ENCODE measurements around the gene KDELR1.

Gene KDELR1

GRCh38 chr19:48398102-48398374 lies 6.7 kb upstream of the KDELR1 start (continued):
- no peak for TF ChIP-seq CSRNP3 (CRISPR knock-in tag; IDR thresholded peaks at IDR 0.05)

GRCh38 chr19:48397263-48398101 lies 6.1 kb upstream of the KDELR1 start:
- ATAC-seq, result no peak
- TF ChIP-seq POU6F1 (CRISPR knock-in tag; IDR thresholded peaks at IDR 0.05; ENCODE audit: borderline replicate concordance, low read depth) (no peak), BACH2 (CRISPR knock-in tag; IDR thresholded peaks at IDR 0.05; ENCODE audit: borderline replicate concordance) (no peak), ARNTL (CRISPR knock-in tag; IDR thresholded peaks at IDR 0.05; ENCODE audit: borderline replicate concordance, low read depth) (no peak), ESRRG (CRISPR knock-in tag; IDR thresholded peaks at IDR 0.05) (no peak), ZC3H10 (CRISPR knock-in tag; IDR thresholded peaks at IDR 0.05) (no peak), PATZ1 (CRISPR knock-in tag; IDR thresholded peaks at IDR 0.05; ENCODE audit: borderline replicate concordance) (no peak), RARB (CRISPR knock-in tag; IDR thresholded peaks at IDR 0.05) (no peak), CSDC2 (CRISPR knock-in tag; IDR thresholded peaks at IDR 0.05) (no peak), ZNF70 (CRISPR knock-in tag; IDR thresholded peaks at IDR 0.05) (no peak), TSHZ2 (CRISPR knock-in tag; IDR thresholded peaks at IDR 0.05) (no peak), GLIS3 (CRISPR knock-in tag; IDR thresholded peaks at IDR 0.05) (no peak), ZNF565 (CRISPR knock-in tag; conservative IDR thresholded peaks at IDR 0.05; ENCODE audit: low read depth) (no peak), SNAI2 (CRISPR knock-in tag; IDR thresholded peaks at IDR 0.05) (no peak)

GRCh38 chr19:48396824-48397176 lies 5.4 kb upstream of the KDELR1 start:
- no peak for ATAC-seq
- no peak for TF ChIP-seq RARB (CRISPR knock-in tag; IDR thresholded peaks at IDR 0.05)
- TF ChIP-seq ISL1 (CRISPR knock-in tag; IDR thresholded peaks at IDR 0.05), result no peak
- TF ChIP-seq BACH2 (CRISPR knock-in tag; IDR thresholded peaks at IDR 0.05; ENCODE audit: borderline replicate concordance), result no peak
- no peak for TF ChIP-seq ZFP3 (CRISPR knock-in tag; IDR thresholded peaks at IDR 0.05)
- TF ChIP-seq ZNF565 (CRISPR knock-in tag; conservative IDR thresholded peaks at IDR 0.05; ENCODE audit: low read depth), result no peak
- no peak for TF ChIP-seq ZFP30 (CRISPR knock-in tag; IDR thresholded peaks at IDR 0.05)
- TF ChIP-seq CSRNP3 (CRISPR knock-in tag; IDR thresholded peaks at IDR 0.05), result no peak
- no peak for TF ChIP-seq TOX (CRISPR knock-in tag; IDR thresholded peaks at IDR 0.05; ENCODE audit: borderline replicate concordance)
- no peak for TF ChIP-seq PATZ1 (CRISPR knock-in tag; IDR thresholded peaks at IDR 0.05; ENCODE audit: borderline replicate concordance)
- TF ChIP-seq OSR1 (CRISPR knock-in tag; IDR thresholded peaks at IDR 0.05), result no peak
- no peak for TF ChIP-seq TSHZ2 (CRISPR knock-in tag; IDR thresholded peaks at IDR 0.05)
- TF ChIP-seq TCF4 (CRISPR knock-in tag; IDR thresholded peaks at IDR 0.05; ENCODE audit: borderline replicate concordance), result no peak
- no peak for TF ChIP-seq GLIS3 (CRISPR knock-in tag; IDR thresholded peaks at IDR 0.05)
- no peak for TF ChIP-seq CSDC2 (CRISPR knock-in tag; IDR thresholded peaks at IDR 0.05)
- TF ChIP-seq SNAI2 (CRISPR knock-in tag; IDR thresholded peaks at IDR 0.05), result no peak
- no peak for TF ChIP-seq ESRRG (CRISPR knock-in tag; IDR thresholded peaks at IDR 0.05)
- TF ChIP-seq PPARA (CRISPR knock-in tag; IDR thresholded peaks at IDR 0.05; ENCODE audit: borderline replicate concordance), result no peak
